NCI-H345 treated with DMSO at 0.1 percent for 48 hours (cell line): ENCODE results near the gene NOC4L.

Source experiments
- DNase-seq: peaks from one replicate; lab custom pipeline; 2025; ENCODE audit not compliant: unreplicated experiment; lab: John Stamatoyannopoulos, UW

NOC4L gene

DNA sequence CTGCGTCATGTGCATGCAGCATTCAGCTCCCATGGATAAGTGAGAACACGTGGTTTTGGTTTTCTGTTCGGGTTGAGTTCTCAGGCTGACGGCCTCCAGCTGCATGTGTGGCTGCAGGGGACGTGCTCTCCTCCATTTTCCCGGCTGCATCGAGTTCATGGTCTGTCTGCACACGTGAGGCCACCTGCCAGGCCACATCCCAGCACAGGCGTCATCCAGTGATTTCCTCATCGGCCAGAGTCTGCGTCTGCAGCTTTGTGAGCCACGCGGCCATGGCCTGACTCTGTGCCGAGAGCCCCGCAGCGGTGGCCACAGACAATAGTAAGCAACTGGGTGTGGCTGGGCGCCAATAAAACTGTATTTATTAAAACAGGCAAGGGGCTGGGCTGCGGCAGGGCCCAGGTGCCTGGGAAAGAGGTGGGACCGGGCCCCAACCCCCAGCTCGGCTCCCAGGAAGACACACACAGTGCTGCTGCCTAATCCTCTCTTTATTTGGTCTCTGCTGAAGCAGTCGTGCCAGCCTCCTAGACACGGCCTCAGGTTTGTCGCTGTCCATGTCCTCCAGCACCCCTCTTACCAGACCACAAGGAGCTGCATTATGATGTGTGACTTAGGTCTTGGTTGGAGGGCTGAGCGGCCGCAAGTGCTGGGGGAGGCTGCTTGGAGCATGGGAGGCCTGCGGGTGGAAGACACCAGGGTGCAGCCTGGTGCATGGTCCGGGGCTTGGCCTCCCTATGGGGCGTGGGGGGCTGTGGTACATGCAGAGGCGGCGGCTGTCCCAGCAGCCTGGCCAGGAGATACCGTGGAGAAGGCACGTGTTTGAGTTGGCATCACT, 52.0 kb downstream of the NOC4L start:
- no peak for DNase-seq

DNA sequence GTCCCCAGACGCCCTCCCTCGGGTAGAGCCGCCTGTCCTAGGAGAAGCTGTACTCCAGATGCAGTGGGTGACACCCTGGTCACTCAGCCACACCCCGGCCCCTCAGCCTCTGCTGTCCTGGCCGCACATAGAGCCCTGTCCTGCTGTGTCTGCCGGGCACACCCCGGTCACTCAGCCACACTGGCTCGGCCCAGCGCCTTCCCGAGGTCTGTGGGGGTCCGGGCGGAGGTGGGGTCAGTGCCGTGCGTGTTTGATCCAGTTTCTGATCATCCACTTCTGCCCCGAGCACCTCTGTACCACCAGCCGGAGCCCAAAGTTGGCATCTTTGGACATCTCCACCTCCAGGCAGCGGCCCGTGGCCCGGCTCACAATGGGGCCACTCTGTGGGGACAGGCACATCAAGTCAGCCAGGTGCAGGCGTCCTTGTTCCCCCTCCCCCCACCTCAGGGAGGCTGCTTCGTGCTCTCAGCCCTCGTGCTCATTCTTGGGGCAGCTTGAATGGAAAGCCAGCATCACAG, 52.7 kb downstream of the NOC4L start:
- DNase-seq, result no peak

DNA sequence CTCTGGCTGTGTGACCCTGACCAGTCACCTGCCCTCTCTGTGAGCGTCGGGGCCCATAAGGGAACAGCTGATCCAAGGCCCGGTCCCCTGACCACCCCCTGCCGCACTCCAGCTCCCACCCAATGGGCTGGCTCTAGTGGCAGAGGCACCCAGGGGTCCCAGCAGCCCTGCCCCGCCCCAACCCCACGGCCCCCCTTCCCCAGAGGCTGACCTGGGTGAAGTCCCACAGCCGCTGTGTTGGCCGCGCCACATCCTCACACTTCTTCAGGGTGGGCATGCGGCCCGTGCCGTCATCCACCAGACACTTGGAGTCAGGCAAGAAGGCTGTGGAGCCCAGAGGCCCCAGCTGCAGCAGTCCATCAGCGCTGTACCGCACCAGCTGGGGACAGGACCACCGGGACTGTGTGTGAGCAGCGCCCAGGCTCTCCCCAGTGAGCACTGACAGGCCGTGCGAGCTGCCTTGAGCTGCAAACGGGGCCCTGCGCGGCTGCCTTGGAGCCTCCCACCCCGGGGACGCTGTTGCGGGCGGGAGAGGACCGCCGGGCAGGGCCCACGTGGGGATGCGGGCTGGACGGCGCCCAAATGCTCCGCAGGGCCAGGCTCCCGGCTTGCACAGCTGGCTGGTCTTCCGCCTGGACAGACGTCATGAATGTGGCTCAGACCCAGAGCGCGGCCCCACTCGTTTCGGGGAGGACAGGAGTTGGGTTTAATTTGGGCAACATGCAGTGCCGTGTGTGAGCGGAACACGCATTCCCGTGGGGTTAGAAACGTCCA, 53.5 kb downstream of the NOC4L start:
- DNase-seq, result no peak

DNA sequence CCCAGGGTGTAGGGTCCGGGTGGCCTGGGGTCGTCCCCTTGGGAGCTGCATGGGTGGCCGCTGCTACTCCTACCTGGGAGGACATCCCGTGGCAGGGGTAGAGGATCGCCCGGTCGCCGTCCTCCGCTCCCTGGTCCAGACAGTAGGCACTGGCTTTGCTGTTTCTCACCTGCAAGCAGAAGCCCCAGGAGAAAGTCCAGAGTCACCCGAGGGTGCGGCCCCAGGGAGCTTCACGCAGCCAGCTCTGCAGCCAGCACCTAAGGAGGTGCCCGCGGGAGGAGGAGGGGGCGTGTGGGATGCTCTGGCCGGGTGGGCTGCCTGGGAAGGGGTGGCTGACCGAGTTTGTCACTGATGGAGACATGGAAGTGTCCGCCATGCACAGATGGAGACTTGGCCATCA, 54.8 kb downstream of the NOC4L start:
- DNase-seq, result no peak

DNA sequence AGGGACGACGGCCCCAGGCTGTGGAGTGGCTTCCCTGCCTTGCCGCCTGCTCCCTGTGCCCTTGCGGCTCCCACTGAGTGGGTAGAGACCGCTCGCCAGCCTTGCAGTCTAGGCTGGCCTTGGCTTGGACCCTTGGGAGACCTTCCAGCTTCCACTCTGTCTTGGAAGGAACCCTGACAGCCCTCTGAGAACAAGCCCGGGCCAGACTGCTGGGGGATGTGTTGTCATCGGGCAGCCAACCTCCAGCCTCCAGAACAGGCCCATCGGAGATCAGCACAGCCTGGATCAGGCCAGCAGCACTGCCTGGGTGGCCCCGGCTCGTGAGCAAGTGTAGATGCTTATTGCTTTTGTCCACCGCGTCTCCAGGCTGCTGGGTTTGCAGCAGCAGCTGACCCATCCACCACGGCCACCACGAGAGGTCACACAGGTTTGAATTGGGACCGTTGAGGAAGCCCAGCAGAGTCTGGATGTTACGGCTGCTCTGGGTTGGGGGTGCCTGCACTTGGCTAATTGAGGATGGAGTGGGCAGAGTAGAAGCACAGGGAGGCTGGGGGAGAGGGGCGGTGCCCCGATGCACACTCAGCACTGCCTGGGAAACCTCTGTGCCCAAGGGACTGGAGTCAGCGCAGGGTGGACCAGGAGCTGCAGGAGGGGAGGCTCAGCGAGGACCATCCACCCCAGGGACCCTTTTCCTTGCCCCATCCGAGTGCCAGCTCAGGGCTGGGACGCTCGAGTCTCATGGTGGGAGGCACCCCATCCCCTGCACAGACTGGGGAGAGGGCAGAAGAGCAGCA, 55.5 kb downstream of the NOC4L start:
- no peak for DNase-seq

DNA sequence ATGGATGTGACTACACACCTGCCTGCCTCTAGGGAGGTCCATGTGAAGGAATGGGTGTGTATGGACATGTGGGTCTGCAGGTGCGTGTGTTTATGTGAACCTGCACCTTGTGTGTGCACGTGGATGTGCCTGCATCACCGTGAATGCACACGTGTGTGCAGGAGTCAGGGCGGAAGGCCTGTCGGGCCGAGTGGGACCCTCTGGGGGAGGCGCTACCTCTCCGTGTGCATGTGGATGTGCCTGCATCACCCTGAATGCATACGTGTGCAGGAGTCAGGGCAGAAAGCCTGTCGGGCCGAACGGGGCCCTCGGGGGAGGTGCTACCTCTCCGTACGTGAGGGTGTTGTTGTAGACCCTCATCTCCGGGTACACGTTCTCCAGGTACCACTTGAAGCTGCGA, 56.5 kb downstream of the NOC4L start:
- no peak for DNase-seq

DNA sequence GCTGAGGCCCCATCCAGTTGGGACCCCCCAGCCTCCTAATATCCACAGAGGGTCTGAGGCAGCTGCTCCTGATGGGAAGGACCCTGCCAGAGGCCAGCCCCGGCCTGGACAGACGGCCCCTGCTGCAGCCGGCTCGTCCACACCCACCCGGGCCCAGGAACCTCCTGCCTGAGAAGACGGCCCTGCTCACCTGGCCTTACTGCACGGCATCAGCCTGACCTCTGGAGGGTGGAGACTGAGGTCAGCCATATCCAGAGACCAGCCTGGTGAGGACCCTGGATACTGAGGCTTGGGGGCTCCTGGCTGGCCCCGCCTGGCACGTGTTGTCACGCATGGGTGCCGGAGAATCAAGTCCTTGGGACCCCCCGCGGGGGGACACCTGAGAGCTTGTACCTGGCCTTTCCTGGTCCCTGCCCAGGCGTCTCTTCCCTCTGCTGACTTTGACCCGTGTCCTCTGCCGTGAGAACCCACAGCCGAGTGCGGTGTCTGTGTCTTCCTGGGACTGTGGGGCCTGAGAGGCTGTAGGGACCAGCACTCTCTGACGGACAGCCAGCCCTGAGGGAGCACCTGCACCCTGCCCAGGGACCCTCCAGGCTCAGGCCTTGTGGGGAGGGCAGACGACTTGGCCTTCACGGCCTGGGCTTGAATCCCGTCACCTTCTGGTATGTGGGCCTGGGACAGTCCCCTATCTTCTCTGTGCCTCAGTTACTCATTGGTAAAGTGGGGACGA, 57.3 kb downstream of the NOC4L start:
- no peak for DNase-seq
